H9 (cell line): ENCODE results near the gene PQBP1. TPM values are rescaled to one million over a fixed set of nuclear protein-coding genes. Genes with fewer than 3 reads are reported as not detected.

Source experiments
- DNase-seq: peaks from one replicate; pipeline ENCODE4 v3.0.0-alpha.2; 2017
- H2AFZ ChIP-seq: one replicate; pipeline ENCODE4 v1.6.1; 2013; ENCODE audit warnings: mild to moderate bottlenecking, low read length, control low read depth, moderate library complexity
- H2AK5ac ChIP-seq: 2 replicates; pipeline ENCODE4 v1.6.1; 2013; ENCODE audit warnings: low read length, control low read depth, mixed read lengths; ENCODE audit not compliant: insufficient read length
- H2BK120ac ChIP-seq: one replicate; pipeline ENCODE4 v1.6.1; 2013; ENCODE audit warnings: low read depth, mild to moderate bottlenecking, low read length, control low read depth, inconsistent platforms; ENCODE audit not compliant: poor library complexity, severe bottlenecking
- H2BK12ac ChIP-seq: 2 replicates; pipeline ENCODE4 v1.6.1; 2013; ENCODE audit warnings: low read length, control low read depth, mixed read lengths, low read depth; ENCODE audit not compliant: insufficient read length
- H2BK15ac ChIP-seq: 2 replicates; pipeline ENCODE4 v1.6.1; 2013; ENCODE audit warnings: low read depth, low read length, control low read depth
- H2BK20ac ChIP-seq: one replicate; pipeline ENCODE4 v1.6.1; 2013; ENCODE audit warnings: low read depth, mild to moderate bottlenecking, low read length, control low read depth, inconsistent platforms; ENCODE audit not compliant: poor library complexity, severe bottlenecking
- H2BK5ac ChIP-seq: 2 replicates; pipeline ENCODE4 v1.6.1; 2013; ENCODE audit warnings: low read length, control low read depth, mixed read lengths; ENCODE audit not compliant: insufficient read length
- H3K14ac ChIP-seq: 2 replicates; pipeline ENCODE4 v1.6.1; 2013; ENCODE audit warnings: low read length, control low read depth; ENCODE audit not compliant: insufficient read depth
- H3K18ac ChIP-seq: 2 replicates; pipeline ENCODE4 v1.6.1; 2013; ENCODE audit warnings: low read depth, mild to moderate bottlenecking, mixed read lengths, low read length, control low read depth; ENCODE audit not compliant: insufficient read length
- H3K23ac ChIP-seq: 2 replicates; pipeline ENCODE4 v1.6.1; 2013; ENCODE audit warnings: low read length, control low read depth, mixed read lengths, low read depth; ENCODE audit not compliant: insufficient read length
- H3K23me2 ChIP-seq: 2 replicates; pipeline ENCODE4 v1.6.1; 2013; ENCODE audit warnings: low read depth, mild to moderate bottlenecking, mixed read lengths, low read length, control low read depth; ENCODE audit not compliant: insufficient read length, poor library complexity, severe bottlenecking
- H3K27ac ChIP-seq: 2 replicates; pipeline ENCODE4 v1.5.1; 2013; ENCODE audit warnings: low read length, control low read depth, mixed read lengths, low read depth; ENCODE audit not compliant: insufficient read length
- H3K27me3 ChIP-seq: 2 replicates; pipeline ENCODE4 v1.6.1; 2013; ENCODE audit warnings: low read length, control low read depth, inconsistent platforms; ENCODE audit not compliant: insufficient read depth
- H3K4ac ChIP-seq: 2 replicates; pipeline ENCODE4 v1.6.1; 2013; ENCODE audit warnings: low read depth, mild to moderate bottlenecking, control low read depth, inconsistent platforms, low read length, moderate library complexity
- H3K4me1 ChIP-seq: 2 replicates; pipeline ENCODE4 v1.6.1; 2013; ENCODE audit warnings: low read length, control low read depth, inconsistent platforms; ENCODE audit not compliant: insufficient read depth
- H3K4me2 ChIP-seq: 2 replicates; pipeline ENCODE4 v1.6.1; 2013; ENCODE audit warnings: low read length, control low read depth, mixed read lengths; ENCODE audit not compliant: insufficient read length, insufficient read depth
- H3K56ac ChIP-seq: 2 replicates; pipeline ENCODE4 v1.6.1; 2013; ENCODE audit warnings: low read depth, mild to moderate bottlenecking, mixed read lengths, low read length, control low read depth; ENCODE audit not compliant: insufficient read length
- H3K79me1 ChIP-seq: 2 replicates; pipeline ENCODE4 v1.6.1; 2013; ENCODE audit warnings: low read depth, mild to moderate bottlenecking, moderate library complexity, low read length, control low read depth, inconsistent platforms; ENCODE audit not compliant: insufficient read depth, poor library complexity, severe bottlenecking
- H3K79me2 ChIP-seq: 2 replicates; pipeline ENCODE4 v1.6.1; 2013; ENCODE audit warnings: low read length, control low read depth, inconsistent platforms; ENCODE audit not compliant: insufficient read depth
- H3K9ac ChIP-seq: 2 replicates; pipeline ENCODE4 v1.6.1; 2013; ENCODE audit warnings: low read length, control low read depth, mixed read lengths; ENCODE audit not compliant: insufficient read length; ENCODE audit errors: extremely low read depth
- H3K9me3 ChIP-seq: one replicate; pipeline ENCODE4 v1.6.1; 2013; ENCODE audit warnings: low read depth, low read length, inconsistent platforms; ENCODE audit not compliant: control insufficient read depth
- H3T11ph ChIP-seq: one replicate; pipeline ENCODE4 v1.6.1; 2013; ENCODE audit warnings: mild to moderate bottlenecking, low read length, control low read depth, inconsistent platforms
- H4K20me1 ChIP-seq: one replicate; pipeline ENCODE4 v1.6.1; 2013; ENCODE audit not compliant: control insufficient read depth, insufficient read length, insufficient read depth
- H4K5ac ChIP-seq: 2 replicates; pipeline ENCODE4 v1.6.1; 2013; ENCODE audit warnings: low read depth, mild to moderate bottlenecking, mixed read lengths, low read length, control low read depth; ENCODE audit not compliant: insufficient read length
- H4K8ac ChIP-seq: replicated peaks from 2 replicates; pipeline ENCODE4 v1.6.1; 2013; ENCODE audit warnings: low read length, control low read depth, mixed read lengths, low read depth; ENCODE audit not compliant: insufficient read length
- H4K91ac ChIP-seq: 2 replicates; pipeline ENCODE4 v1.6.1; 2013; ENCODE audit warnings: low read depth, mild to moderate bottlenecking, moderate library complexity, mixed read lengths, low read length, control low read depth; ENCODE audit not compliant: insufficient read length
- H3K27ac Mint-ChIP-seq, 3 experiments: 2 replicates in 2 of 3; 3 replicates in 1 of 3; pipeline ENCODE4 v1.8.0; 2020 to 2021; ENCODE audit warnings: mixed read lengths in 3 of 3, mild to moderate bottlenecking in 1 of 3, moderate library complexity in 1 of 3
- H3K27me3 Mint-ChIP-seq: 2 replicates; pipeline ENCODE4 v1.8.0; 2021; ENCODE audit warnings: low read depth, mild to moderate bottlenecking, moderate library complexity, mixed read lengths
- H3K36me3 Mint-ChIP-seq, 3 experiments: 2 replicates in 2 of 3; 3 replicates in 1 of 3; pipeline ENCODE4 v1.8.0; 2020 to 2021; ENCODE audit warnings: low read depth in 3 of 3, mixed read lengths in 3 of 3; ENCODE audit not compliant: insufficient read depth in 1 of 3
- H3K4me1 Mint-ChIP-seq, 2 experiments: 2 replicates each; pipeline ENCODE4 v1.8.0; 2020; ENCODE audit warnings: mixed read lengths in 2 of 2
- H3K4me3 Mint-ChIP-seq, 2 experiments: 2 replicates in 1 of 2; 3 replicates in 1 of 2; pipeline ENCODE4 v1.8.0; 2020 to 2021; ENCODE audit warnings: mild to moderate bottlenecking in 2 of 2, mixed read lengths in 2 of 2, moderate library complexity in 1 of 2
- H3K9me3 Mint-ChIP-seq, 2 experiments: 2 replicates in 1 of 2; 3 replicates in 1 of 2; pipeline ENCODE4 v1.8.0; 2020; ENCODE audit warnings: mild to moderate bottlenecking in 2 of 2, mixed read lengths in 2 of 2, moderate library complexity in 1 of 2
- WGBS: extraction: QIAGEN DNeasy Blood & Tissue Kit; methylation state at CpG from one replicate; pipeline ENCODE4 v1.1.7; 2013; ENCODE audit warnings: missing lambda C conversion rate, low lambda C conversion rate, mixed read lengths; ENCODE audit not compliant: insufficient read length; ENCODE audit errors: extremely low coverage; 5-methylcytosine and 5-hydroxymethylcytosine counted together
- total RNA-seq: library from RNA; stranded (reverse); gene quantifications from 2 replicates; pipeline ENCODE4 v1.2.1, GENCODE V29; 2021
- TF ChIP-seq, protein P1 (sequence below): fragments of 200-600 bp; sonication (generic); conservative IDR thresholded peaks from 3 replicates; pipeline ENCODE4 v1.8.0; 2021; ENCODE audit warnings: antibody characterized with exemption, mild to moderate bottlenecking

The PQBP1 gene
- total RNA-seq, 1 experiment from 2014 or later, result 87.9 TPM

GRCh38 chrX:48911412-48912182 is 13.9 kb downstream of the PQBP1 start, which contains the start of gene SLC35A2:
TSS of gene SLC35A2 (minus strand) at chrX:48911646. CDS start at chrX:48911636, 10 bp downstream.
- H3K4me1 ChIP-seq, result no peaks in the 10 kb centered on the region
- H3K56ac ChIP-seq, result no peak within 1 kb of the TSS
- no CpG with 5 or more reads among the region's 60 CpGs for WGBS
- DNase-seq, result peak; percentile 86
- TF ChIP-seq, protein P1, sequence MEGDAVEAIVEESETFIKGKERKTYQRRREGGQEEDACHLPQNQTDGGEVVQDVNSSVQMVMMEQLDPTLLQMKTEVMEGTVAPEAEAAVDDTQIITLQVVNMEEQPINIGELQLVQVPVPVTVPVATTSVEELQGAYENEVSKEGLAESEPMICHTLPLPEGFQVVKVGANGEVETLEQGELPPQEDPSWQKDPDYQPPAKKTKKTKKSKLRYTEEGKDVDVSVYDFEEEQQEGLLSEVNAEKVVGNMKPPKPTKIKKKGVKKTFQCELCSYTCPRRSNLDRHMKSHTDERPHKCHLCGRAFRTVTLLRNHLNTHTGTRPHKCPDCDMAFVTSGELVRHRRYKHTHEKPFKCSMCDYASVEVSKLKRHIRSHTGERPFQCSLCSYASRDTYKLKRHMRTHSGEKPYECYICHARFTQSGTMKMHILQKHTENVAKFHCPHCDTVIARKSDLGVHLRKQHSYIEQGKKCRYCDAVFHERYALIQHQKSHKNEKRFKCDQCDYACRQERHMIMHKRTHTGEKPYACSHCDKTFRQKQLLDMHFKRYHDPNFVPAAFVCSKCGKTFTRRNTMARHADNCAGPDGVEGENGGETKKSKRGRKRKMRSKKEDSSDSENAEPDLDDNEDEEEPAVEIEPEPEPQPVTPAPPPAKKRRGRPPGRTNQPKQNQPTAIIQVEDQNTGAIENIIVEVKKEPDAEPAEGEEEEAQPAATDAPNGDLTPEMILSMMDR, result no peak
- peaks cover 66 to 74% of the 10 kb centered on the region in 2 experiments for H3K9me3 Mint-ChIP-seq
- no peak within 1 kb of the TSS for H3K4ac ChIP-seq
- H3K9me3 ChIP-seq, result no peaks in the 10 kb centered on the region
- H3K23me2 ChIP-seq, result no peaks in the 10 kb centered on the region
- peak within 1 kb of the TSS; percentile 9 for H2BK5ac ChIP-seq
- no peak within 1 kb of the TSS for H3T11ph ChIP-seq
- H3K36me3 Mint-ChIP-seq, result peaks cover 35 to 49% (median 48%) of the 10 kb centered on the region in 3 experiments
- no peak within 1 kb of the TSS for H2AFZ ChIP-seq
- peak within 1 kb of the TSS; percentile 47 for H3K27ac ChIP-seq
- no peaks in the 10 kb centered on the region for H4K20me1 ChIP-seq
- H4K5ac ChIP-seq, result no peak within 1 kb of the TSS
- peaks cover 10% of the 10 kb centered on the region; the same call in 1 of the 2 replicates for H3K79me2 ChIP-seq
- H4K91ac ChIP-seq, result no peak within 1 kb of the TSS
- peaks cover 16 to 41% of the 10 kb centered on the region in 2 experiments for H3K4me1 Mint-ChIP-seq
- no peak within 1 kb of the TSS for H2BK15ac ChIP-seq
- H3K4me2 ChIP-seq, result peak within 1 kb of the TSS; percentile 48
- peak within 1 kb of the TSS; percentile 87 to 94 for H3K4me3 Mint-ChIP-seq
- no peak within 1 kb of the TSS for H2AK5ac ChIP-seq
- no peak within 1 kb of the TSS; the same call in 1 of the 2 replicates for H3K14ac ChIP-seq
- no peak within 1 kb of the TSS for H4K8ac ChIP-seq
- H3K79me1 ChIP-seq, result peaks cover 4% of the 10 kb centered on the region
- H2BK120ac ChIP-seq, result no peak within 1 kb of the TSS
- H3K27ac Mint-ChIP-seq, result peak within 1 kb of the TSS; percentile 90 to 98 (median 95)
- H3K18ac ChIP-seq, result peak within 1 kb of the TSS; percentile 22
- no peak within 1 kb of the TSS for H2BK20ac ChIP-seq
- no peak within 1 kb of the TSS for H3K23ac ChIP-seq
- no peak within 1 kb of the TSS for H2BK12ac ChIP-seq
- peaks cover 3% of the 10 kb centered on the region for H3K27me3 Mint-ChIP-seq
- H3K9ac ChIP-seq, result peak within 1 kb of the TSS; percentile 58
- H3K27me3 ChIP-seq, result no peaks in the 10 kb centered on the region
